Activated CD8-positive, alpha-beta memory T cell treated with anti-CD3 and anti-CD28 coated beads, Interleukin-2, amount 50 U/mL, for 24 hours (primary cell): ENCODE results near the gene FAM171A2.

Source experiments
- DNase-seq: peaks from one replicate; pipeline ENCODE4 v3.0.0-alpha.2; 2020; ENCODE audit errors: extremely low read depth

Gene FAM171A2

DNA sequence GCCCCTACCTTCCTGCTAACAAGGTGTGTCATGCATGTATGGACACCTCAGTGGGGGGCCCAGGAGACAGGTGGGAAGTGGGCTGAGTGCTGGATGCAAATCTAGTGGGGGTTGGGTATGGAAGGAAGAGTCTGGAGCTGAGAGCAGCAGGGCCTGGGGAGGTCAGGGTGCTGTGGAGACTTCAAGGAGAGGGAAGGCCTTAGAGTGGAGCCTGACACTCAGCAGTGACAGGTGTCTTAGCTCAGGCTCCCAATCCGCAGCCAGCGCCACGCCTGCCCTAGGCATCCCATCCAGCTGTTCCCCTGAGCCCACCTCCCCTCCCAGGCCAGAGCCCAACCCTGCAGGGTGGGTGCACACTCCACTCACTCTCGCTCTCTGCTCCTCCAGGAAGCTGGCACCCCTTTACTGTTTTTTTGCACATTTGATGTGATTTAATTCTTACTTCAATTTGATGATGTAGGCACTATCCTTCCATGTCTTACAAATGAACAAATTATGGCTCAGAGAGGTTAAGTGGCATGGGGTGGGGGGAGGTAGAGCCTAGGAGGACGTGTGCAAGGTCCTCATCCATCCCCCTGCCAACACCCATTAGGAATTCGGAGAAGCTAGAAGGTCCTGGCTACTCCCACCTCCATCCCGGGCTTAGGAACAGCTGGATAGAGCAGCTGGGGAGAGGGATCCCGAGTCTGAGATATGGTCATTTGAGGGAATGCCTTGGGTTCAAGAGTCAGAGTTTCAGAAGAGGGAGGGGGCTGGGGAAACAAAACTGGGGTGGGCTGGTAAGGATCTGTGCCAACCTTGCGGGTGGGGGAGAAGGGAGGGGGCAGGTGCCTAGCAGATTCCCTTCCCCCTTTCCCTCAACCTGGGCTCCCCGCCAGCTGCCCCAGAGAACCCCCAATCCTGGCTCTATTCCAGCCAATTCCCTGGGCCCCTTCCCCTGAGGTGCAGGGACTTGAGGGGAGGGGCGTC lies 2.1 kb downstream of the FAM171A2 start:
- no peak for DNase-seq

DNA sequence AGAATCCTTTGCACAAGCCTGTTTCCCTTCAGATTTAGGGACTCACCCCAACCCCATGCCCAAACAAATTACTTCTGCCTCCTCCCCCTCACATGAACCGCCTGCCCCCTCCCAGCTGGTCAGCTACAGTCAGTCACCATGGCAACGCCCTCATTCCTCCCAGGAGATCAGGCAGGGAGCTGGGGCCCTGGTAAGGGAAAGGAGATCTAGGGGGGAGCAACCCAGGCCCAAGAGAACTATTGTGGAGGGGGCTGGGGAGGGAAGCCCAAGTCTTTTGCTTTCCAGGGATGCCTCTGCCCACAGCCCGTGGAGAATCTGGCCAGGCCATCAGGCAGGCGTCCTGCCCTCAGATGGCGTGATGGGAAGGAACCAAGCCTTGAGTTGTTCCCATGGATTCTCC lies 2.8 kb downstream of the FAM171A2 start:
- no peak for DNase-seq

DNA sequence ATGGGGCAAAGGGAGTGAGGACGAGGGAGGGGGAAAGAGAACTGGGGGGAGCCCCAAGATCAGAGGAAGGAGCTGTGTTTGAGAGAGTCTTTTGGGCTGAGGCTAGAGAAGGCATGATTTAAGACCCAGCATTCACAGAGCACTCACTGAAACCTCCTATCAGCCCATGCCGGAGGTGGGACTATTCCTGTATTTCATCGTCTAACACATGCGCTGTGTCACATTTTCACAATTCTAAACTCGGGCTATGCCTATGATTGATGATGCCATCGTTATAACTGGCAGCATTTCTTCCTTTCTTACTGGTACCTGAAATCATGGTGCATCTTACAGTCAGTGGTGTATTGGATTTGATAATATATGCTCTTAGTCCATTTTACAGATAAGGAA lies 3.5 kb downstream of the FAM171A2 start:
- no peak for DNase-seq

DNA sequence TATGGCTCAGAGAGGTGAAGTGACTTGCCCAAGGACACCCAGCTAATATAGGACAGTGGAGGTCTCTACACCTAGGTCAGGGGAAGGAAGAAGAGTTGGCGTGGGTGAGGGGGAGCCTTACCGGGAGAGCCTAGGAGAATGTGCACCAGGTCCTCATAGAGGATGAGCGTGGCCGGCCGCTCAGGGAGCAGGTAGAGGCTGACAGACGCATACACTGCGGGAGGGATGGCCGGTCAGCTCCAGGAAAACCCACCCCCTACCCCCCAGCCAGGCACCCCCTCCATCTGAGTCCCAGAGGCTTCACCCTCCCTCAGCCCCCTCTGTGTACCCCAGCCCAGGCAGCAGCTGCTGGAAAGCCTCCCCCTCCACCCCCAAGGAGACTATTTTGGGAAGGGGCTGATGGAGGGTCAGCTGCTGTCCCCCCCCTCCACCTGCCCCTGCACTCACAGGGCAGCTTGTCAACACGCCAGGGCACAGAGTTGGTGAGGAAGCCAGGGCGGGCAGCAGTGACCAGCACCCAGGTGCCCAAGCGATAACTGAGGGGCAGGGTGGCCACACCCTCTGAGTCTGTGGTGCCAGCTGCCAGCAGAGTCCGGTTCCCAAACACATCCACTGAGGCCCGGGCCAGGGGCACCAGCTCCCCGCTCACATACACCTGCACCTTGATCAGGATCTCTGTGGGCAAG lies 4.1 kb downstream of the FAM171A2 start:
- DNase-seq, result no peak

DNA sequence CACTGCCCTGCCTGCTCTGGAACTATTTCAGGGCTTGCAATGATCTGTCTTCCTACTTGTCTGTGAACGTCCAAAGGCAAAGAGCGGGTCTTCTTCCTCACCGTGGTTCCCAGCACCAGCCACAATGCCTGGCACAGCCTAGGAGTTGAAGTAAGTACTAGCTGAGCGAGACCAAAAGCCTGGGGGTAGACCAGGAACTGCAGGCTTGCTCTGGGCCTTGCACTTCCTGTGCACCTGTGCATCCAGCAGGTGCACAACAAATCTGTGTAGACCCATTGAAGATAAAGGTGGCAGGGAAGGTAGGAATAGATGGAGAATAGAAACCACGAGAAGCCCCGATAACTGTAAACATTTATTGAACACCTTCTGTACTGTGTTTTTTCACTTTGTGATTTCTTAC lies 4.6 kb downstream of the FAM171A2 start:
- no peak for DNase-seq

DNA sequence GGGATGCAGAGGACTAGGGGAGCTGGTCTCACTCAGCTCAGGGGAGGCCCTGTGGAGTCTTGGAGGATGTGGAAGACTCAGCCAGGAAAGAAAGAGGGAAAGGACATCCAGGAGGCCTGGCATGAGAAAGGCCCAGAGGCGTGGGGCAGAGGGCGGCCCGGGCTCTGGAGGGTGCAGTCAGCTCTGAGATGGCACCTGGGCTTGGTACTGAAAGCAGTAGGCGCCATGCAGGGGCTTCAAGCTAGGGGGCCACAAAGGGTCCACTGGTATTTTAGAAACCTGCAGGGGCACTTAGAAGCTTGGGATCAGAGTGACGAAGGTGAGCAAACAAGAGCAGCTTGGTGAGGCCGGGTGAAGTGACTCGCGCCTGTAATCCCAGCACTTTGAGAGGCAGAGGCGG lies 5.6 kb downstream of the FAM171A2 start:
- no peak for DNase-seq

DNA sequence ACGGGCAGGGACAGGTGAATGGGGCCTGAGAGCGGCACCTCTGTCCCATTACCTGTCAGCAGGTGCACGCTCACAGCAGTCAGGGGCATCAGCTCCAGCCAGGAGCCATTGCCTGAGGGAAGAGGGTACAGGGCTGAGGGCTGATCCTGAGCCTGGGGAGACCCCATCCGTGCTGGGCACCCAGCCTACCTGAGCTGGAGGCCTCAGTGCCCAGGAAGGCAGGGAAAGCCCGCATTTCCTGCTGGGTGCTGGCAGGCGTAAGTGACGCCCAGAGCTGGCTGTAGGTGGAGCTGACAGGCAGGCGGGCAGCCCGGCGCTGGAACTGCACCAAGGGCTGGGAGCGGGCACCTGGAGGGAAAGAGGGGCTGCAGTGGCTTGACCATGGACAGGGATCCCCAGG lies 7.4 kb downstream of the FAM171A2 start:
- DNase-seq, result no peak

DNA sequence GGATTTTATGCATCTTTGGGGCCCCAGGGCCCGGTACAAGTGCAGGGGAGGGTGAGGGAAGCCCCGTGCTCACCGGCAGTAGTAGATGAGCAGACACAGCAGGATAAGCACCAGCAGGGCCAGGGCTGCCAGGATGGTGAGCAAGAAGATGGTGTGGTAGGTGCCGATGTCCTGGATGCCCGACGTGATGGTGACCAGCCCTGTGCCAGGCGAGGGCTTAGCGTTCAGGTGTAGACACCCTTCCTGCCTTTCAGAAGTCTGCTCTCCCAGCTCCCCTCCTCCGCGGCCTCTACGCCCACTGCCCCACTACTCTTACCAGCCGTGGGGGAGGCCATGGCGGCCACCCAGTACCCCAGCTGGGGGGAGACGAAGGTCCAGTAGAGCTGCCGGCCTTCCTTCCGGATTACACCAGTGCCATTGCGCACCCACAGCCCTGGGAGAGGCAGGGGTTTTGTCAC lies 8.0 kb downstream of the FAM171A2 start:
- no peak for DNase-seq

DNA sequence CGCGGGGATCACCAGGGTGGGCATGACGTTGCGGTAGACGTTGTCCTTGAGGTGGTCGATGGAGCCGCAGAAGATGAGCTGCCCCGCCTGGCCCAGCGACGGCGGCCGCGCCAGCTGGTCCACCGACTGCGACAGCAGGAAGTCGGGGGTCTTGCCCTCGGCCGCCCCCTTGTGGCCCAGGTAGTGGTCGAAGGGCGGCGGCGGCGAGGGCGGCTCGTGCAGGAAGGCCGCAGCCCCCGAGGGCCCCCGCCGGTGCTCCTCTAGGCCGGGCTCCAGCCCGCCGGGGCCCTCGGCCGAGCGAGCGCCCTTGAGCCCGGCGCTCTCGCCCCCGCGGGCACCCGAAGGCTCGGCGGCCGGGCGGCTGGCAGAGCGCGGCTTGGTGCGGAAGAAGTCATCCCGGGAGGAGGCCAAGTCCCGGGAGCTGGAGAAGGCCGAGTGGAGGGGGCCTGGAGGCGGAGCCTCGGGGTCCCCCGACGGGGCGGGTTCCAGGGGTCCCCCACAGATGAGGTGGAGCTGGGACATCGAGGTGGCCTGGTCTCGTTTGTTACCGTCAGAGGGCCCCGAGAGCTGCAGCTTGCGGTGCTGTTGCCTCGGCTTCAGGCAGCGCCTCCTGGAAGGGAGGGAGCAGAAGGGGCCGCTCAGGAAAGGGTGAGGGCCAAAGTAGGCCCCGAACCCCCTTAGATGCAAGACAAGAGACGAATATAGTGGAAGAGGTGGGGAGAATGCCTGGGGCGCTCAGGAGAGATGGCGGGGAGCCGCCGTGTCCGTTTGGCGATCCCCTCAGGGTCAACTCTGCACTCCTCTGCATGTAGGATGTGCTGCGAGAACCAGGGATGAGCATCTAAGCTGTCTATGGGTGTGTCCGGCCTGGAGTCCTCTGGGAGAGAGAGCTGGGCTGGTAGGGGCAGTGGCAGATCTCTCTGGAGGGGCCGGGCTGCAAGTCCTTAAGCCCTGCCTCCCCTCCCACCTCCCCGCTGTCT lies 8.8 kb downstream of the FAM171A2 start:
- no peak for DNase-seq

DNA sequence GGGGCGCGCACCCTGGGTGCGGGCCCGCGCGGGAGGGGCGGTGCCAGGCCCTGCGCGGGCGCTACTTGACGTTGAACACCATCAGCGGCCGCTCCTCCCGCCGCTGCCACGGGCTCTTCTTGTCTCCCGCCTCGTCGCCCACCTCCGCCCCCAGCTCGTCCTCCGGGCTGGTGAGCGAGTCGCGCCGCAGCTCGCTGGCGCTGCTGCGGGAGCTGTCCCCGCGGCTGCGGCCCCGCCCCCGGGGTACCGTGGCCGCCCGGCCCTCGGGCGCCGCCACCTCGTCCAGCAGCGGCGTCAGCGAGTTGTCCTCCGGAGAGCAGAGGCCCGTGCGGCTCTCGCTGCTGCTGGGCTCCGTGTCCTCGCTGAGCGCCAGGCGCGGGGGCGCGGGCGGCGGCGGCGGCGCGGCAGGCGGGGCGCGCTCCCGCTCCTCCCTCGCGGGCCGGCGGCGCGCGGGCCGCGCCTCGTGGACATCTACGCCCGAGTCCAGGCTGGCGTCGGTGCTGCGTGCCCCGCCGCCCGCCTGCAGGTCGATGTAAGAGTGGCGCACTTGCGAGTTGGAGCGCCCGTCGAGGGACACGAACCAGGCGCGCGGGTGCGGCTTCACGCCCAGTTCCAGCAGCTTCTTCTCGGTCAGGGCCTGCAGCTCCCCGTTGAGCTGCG lies 9.9 kb downstream of the FAM171A2 start:
- DNase-seq, result no peak

DNA sequence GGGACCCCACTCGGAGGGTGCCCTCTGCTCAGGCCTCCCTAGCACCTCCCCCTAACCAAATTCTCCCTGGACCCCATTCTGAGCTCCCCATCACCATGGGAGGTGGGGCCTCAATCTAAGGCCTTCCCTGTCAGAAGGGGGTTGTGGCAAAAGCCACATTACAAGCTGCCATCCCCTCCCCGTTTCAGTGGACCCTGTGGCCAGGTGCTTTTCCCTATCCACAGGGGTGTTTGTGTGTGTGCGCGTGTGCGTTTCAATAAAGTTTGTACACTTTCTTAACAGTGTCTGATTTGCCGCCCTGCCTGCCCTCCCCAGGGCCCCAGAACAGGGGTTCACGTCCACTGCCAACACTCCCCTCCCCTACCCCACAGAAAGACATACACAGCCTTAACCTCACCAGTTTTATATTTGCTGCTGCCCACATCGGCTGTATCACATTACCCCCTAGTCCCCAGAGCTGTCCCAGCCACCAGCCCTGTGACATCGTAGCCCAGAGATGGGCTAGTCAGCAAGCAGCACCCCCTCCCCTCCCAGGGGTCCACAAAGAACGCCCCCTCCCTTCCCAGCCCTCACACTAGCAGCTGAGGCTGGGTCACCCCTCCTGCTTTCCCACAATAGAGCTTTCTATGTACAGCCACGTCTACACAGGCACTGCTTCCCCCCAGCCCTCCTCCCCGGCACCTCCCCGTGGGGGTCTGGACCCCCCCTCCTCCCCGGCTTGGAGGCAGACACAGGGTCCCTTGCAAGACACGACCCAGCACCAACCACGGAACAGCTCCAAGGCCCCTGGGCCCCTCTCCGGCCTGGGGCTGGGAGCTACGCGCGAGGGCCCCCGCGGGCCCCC lies 10.6 kb downstream of the FAM171A2 start:
- no peak for DNase-seq

DNA sequence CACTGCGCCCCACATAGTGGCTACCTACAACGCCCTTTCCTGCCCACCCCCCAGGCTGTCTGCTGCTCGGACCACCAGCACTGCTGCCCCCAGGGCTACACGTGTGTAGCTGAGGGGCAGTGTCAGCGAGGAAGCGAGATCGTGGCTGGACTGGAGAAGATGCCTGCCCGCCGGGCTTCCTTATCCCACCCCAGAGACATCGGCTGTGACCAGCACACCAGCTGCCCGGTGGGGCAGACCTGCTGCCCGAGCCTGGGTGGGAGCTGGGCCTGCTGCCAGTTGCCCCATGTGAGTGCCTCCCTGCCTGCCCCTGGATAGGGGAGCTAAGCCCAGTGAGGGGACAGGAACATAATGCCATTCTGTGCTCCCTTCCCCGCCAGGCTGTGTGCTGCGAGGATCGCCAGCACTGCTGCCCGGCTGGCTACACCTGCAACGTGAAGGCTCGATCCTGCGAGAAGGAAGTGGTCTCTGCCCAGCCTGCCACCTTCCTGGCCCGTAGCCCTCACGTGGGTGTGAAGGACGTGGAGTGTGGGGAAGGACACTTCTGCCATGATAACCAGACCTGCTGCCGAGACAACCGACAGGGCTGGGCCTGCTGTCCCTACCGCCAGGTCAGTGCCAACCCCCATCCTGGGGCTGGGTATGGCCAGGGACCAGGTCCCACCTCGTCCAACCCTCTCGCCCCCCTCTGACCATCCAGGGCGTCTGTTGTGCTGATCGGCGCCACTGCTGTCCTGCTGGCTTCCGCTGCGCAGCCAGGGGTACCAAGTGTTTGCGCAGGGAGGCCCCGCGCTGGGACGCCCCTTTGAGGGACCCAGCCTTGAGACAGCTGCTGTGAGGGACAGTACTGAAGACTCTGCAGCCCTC lies 11.5 kb downstream of the FAM171A2 start:
- DNase-seq, result no peak

DNA sequence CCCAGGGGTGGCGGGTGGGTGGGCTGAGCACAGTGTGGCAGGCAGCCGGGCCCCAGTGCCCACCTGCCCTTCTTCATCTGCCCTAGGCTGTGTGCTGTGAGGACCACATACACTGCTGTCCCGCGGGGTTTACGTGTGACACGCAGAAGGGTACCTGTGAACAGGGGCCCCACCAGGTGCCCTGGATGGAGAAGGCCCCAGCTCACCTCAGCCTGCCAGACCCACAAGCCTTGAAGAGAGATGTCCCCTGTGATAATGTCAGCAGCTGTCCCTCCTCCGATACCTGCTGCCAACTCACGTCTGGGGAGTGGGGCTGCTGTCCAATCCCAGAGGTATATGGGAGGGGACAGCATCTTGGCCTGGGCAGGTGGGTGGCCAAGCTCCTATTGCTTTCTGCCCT lies 12.2 kb downstream of the FAM171A2 start:
- DNase-seq, result no peak

DNA sequence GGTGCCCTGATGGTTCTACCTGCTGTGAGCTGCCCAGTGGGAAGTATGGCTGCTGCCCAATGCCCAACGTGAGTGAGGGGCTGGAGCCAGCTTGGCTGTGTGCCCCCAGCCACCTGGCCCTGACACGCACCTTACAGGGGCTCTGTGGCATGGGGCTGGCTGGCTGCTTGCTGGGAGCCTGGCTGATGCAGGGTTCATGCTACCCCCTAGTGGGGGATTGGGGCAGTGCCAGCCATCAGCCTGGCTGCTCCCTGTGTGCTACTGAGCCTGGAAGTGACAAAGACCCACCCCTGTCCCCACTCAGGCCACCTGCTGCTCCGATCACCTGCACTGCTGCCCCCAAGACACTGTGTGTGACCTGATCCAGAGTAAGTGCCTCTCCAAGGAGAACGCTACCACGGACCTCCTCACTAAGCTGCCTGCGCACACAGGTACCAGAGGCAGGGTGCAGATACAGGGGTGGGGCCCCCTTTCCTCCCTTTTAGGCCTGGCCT lies 12.9 kb downstream of the FAM171A2 start:
- DNase-seq, result peak; percentile 27

DNA sequence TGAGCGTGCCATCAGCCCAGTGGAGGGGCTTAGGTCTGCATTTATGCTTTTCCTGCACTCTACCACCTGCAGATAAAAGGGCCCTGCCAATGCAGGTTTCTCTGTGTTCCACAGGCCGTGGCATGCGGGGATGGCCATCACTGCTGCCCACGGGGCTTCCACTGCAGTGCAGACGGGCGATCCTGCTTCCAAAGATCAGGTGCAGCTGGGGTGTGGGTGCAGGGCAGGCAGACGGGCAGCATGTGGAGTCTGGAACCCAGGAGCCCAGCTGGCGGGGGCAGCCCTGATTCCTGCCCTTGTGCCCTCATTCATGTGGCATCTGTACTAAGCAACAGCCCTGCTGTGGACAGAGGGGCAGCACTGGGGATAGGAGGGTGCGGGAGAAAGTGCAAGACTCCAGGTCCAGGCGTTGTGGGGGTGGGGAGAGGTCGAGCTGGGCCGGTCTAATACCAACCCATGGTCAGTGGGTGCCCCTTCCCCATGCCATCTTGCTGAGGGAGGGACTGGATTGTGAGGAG lies 14.0 kb downstream of the FAM171A2 start:
- no peak for DNase-seq

DNA sequence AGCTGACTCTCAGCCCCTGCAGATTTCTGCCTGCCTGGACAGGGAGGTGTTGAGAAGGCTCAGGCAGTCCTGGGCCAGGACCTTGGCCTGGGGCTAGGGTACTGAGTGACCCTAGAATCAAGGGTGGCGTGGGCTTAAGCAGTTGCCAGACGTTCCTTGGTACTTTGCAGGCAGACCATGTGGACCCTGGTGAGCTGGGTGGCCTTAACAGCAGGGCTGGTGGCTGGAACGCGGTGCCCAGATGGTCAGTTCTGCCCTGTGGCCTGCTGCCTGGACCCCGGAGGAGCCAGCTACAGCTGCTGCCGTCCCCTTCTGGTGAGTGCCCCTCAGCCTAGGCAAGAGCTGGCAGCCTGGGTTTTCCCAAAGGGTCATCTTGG lies 14.7 kb downstream of the FAM171A2 start:
- no peak for DNase-seq

DNA sequence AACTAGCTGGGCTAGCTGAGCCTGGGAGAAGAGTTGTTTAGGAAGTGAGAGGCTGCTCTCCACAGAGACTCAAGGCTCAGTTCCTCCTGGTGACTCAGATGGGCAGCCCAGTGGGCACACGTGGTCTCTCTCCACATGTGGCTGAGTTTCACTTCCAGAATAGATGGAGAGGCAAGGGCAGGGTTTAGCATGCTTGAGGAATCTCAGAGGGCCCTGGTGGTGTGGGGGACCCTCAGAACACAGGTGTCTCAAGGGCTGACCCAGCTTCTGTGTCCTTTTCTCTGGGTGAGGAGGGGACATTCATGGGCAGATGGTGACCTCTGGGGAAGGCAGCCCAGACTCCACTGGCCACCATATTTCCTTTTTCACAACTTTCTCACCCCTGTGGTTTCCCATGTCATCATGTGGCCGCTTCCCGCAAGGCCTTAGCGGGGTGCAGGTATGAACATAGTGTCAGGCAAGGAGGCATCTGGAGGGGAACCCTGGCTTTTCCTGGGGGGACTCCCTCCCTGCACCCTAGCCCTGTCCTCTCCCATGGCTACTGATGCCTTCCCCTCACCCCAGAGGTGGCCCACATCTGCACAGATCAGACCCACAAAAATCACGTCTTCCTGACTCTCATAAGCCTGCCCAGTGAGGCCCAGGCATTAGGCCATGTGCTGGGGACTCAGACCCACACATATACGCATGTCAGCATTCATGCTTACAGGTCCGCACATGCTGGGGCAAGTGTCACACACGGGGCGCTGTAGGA lies 15.2 kb downstream of the FAM171A2 start:
- no peak for DNase-seq
